ENCODE results near the gene TRIM14.

DNA sequence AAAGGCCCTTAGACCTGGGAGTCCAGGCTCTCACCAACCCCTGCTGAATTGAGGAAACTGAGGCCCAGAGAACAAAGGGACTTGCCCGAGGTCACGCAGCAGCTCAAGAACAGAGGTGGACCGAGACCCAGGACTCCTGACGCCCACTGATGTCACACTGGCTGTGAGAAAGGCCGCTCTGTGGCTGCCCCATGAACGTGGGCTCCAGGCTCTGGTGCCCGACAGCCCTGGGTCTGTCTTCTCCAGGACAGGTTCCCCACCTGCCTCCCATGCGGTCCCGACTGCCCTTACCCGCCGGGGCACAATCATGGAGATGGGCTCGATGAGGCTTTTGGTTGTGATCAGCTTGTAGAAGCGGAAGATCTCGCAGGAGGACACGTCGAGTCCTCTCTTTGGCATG lies 9.3 kb upstream of the TRIM14 start:
- TF ChIP-seq, protein P1, sequence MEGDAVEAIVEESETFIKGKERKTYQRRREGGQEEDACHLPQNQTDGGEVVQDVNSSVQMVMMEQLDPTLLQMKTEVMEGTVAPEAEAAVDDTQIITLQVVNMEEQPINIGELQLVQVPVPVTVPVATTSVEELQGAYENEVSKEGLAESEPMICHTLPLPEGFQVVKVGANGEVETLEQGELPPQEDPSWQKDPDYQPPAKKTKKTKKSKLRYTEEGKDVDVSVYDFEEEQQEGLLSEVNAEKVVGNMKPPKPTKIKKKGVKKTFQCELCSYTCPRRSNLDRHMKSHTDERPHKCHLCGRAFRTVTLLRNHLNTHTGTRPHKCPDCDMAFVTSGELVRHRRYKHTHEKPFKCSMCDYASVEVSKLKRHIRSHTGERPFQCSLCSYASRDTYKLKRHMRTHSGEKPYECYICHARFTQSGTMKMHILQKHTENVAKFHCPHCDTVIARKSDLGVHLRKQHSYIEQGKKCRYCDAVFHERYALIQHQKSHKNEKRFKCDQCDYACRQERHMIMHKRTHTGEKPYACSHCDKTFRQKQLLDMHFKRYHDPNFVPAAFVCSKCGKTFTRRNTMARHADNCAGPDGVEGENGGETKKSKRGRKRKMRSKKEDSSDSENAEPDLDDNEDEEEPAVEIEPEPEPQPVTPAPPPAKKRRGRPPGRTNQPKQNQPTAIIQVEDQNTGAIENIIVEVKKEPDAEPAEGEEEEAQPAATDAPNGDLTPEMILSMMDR (IDR thresholded peaks at IDR 0.05), result no peak
- no peak for TF ChIP-seq EZH2 (IDR thresholded peaks at IDR 0.05; ENCODE audit: borderline replicate concordance, insufficient read depth, low read depth, low read length, poor library complexity, severe bottlenecking)

Measured in B cell (primary cell).